Smooth muscle cell (in vitro differentiated cells): ENCODE data around the gene WDR62. TPM values are rescaled to one million over a fixed set of nuclear protein-coding genes. Genes with fewer than 3 reads are reported as not detected.

Experiments used
- DNase-seq: peaks from one replicate; lab custom pipeline; 2025; ENCODE audit not compliant: unreplicated experiment; lab: John Stamatoyannopoulos, UW
- H2AFZ ChIP-seq: fragments of 200-600 bp; sonication (generic); 2 replicates; pipeline ENCODE4 v1.6.0; 2016; ENCODE audit warnings: antibody characterized with exemption, low read depth, mild to moderate bottlenecking
- H3F3A ChIP-seq: fragments of 200-600 bp; sonication (generic); 2 replicates; pipeline ENCODE4 v1.6.0; 2017; ENCODE audit warnings: antibody characterized with exemption, low read depth
- H3K27ac ChIP-seq: fragments of 200-600 bp; sonication (generic); 2 replicates; pipeline ENCODE4 v1.5.1; 2016; ENCODE audit warnings: low read depth, mild to moderate bottlenecking
- H3K27me3 ChIP-seq: fragments of 200-600 bp; sonication (generic); 2 replicates; pipeline ENCODE4 v1.6.1; 2016; ENCODE audit warnings: low read depth, mild to moderate bottlenecking
- H3K36me3 ChIP-seq: fragments of 200-600 bp; sonication (generic); 2 replicates; pipeline ENCODE4 v1.5.1; 2016; ENCODE audit warnings: low read depth
- H3K4me1 ChIP-seq: fragments of 200-600 bp; sonication (generic); 2 replicates; pipeline ENCODE4 v1.5.1; 2016; ENCODE audit warnings: low read depth
- H3K4me2 ChIP-seq: fragments of 200-600 bp; sonication (generic); 2 replicates; pipeline ENCODE4 v1.6.0; 2016; ENCODE audit warnings: mild to moderate bottlenecking
- H3K4me3 ChIP-seq: fragments of 200-600 bp; sonication (generic); 2 replicates; pipeline ENCODE4 v1.5.1; 2016; ENCODE audit warnings: mild to moderate bottlenecking
- H3K79me2 ChIP-seq: fragments of 200-600 bp; sonication (generic); 2 replicates; pipeline ENCODE4 v1.6.0; 2016; ENCODE audit warnings: low read depth, mild to moderate bottlenecking
- H3K9ac ChIP-seq: fragments of 200-600 bp; sonication (generic); 2 replicates; pipeline ENCODE4 v1.6.0; 2016; ENCODE audit warnings: low read depth
- H3K9me3 ChIP-seq: fragments of 200-600 bp; sonication (generic); replicated peaks from 2 replicates; pipeline ENCODE4 v1.5.1; 2016; ENCODE audit warnings: low read depth
- H4K20me1 ChIP-seq: fragments of 200-600 bp; sonication (generic); 2 replicates; pipeline ENCODE4 v1.6.0; 2016; ENCODE audit warnings: low read depth
- CTCF ChIP-seq: fragments of 200-600 bp; sonication (generic); IDR thresholded peaks from 2 replicates; pipeline ENCODE4 v1.5.1; 2017; ENCODE audit warnings: borderline replicate concordance, mild to moderate bottlenecking, antibody characterized with exemption; ENCODE audit not compliant: insufficient read depth, poor library complexity, severe bottlenecking
- WGBS: methylation state at CpG from one replicate; pipeline ENCODE4 v1.1.7; 2016; ENCODE audit warnings: low lambda C conversion rate; 5-methylcytosine and 5-hydroxymethylcytosine counted together
- polyA plus RNA-seq: library from polyadenylated mRNA; unstranded; fragments of >200 nt; fragmentation: Nextera tagmentation; extraction: Ambion mirVana; gene quantifications from 2 replicates; pipeline ENCODE4 v1.2.1, GENCODE V29; 2016
- total RNA-seq: library from RNA; depleted of rRNA; stranded (reverse); fragments of >200 nt; gene quantifications from 2 replicates; pipeline ENCODE4 v1.2.3, GENCODE V29; 2014

The WDR62 gene
- total and polyA plus RNA-seq, 2 experiments from 2014 or later: 1.5 to 4.6 TPM

GRCh38 chr19:36106441-36106840, 51.7 kb downstream of the WDR62 start:
- Histone ChIP-seq H3K9ac (no peak overlapping the region), H3K9me3 (no peaks in the 10 kb centered on the region), H2AFZ (no peak overlapping the region), H3K4me2 (no peak overlapping the region), H4K20me1 (no peaks in the 10 kb centered on the region), H3K36me3 (no peaks in the 10 kb centered on the region), H3K79me2 (no peaks in the 10 kb centered on the region), H3K27ac (no peak overlapping the region), H3K27me3 (no peaks in the 10 kb centered on the region), H3K4me3 (no peak overlapping the region), H3F3A (no peaks in the 10 kb centered on the region), H3K4me1 (no peaks in the 10 kb centered on the region)
- 91% methylated on average over 6 of the region's 6 CpGs for WGBS
- DNase-seq: no peak
- no peak for TF ChIP-seq CTCF

- H3K9ac ChIP-seq: no peak overlapping the region
- WGBS: 99% methylated on average over 5 of the region's 5 CpGs
- H3K79me2 ChIP-seq: no peaks in the 10 kb centered on the region
- H3F3A ChIP-seq: no peaks in the 10 kb centered on the region
- TF ChIP-seq CTCF: no peak
- no peak overlapping the region for H3K4me2 ChIP-seq
- DNase-seq: no peak
- H2AFZ ChIP-seq: no peak overlapping the region
- H3K9me3 ChIP-seq: no peaks in the 10 kb centered on the region
- no peaks in the 10 kb centered on the region for H3K27me3 ChIP-seq
- no peaks in the 10 kb centered on the region for H3K4me1 ChIP-seq
- H4K20me1 ChIP-seq: no peaks in the 10 kb centered on the region
- no peaks in the 10 kb centered on the region for H3K36me3 ChIP-seq
- H3K27ac ChIP-seq: no peak overlapping the region
- H3K4me3 ChIP-seq: no peak overlapping the region
Measured at GRCh38 chr19:36106991-36107390, 52.3 kb downstream of the WDR62 start.

DNA sequence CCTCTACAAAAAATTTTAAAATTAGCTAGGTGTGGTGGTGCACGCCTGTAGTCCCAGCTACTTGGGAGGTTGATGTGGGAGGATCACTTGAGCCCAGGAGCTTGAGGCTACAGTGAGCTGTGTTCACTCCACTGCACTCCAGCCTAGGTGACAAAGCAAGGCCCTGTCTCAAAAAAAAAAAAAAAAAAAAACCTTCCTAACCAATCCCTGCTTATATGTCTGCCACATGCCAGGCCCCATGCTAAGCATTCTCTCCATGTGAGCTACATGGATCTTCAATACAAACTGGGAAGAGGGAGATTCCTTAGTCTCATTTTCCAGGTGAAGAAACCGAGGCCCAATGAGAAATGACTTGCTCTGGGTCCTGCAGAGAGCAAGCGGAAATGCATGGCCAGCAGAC, 54.0 kb downstream of the WDR62 start:
- H3K9ac ChIP-seq: no peak overlapping the region
- no peaks in the 10 kb centered on the region for H3K4me1 ChIP-seq
- H3K36me3 ChIP-seq: no peaks in the 10 kb centered on the region
- no peak overlapping the region for H3K4me2 ChIP-seq
- DNase-seq: no peak
- H3K79me2 ChIP-seq: no peaks in the 10 kb centered on the region
- H4K20me1 ChIP-seq: no peaks in the 10 kb centered on the region
- no peak overlapping the region for H2AFZ ChIP-seq
- no peak overlapping the region for H3K4me3 ChIP-seq
- no peaks in the 10 kb centered on the region for H3K27me3 ChIP-seq
- 95% methylated on average over 3 of the region's 3 CpGs for WGBS
- no peaks in the 10 kb centered on the region for H3F3A ChIP-seq
- H3K27ac ChIP-seq: no peak overlapping the region
- H3K9me3 ChIP-seq: no peaks in the 10 kb centered on the region
- TF ChIP-seq CTCF: no peak

- Histone ChIP-seq H3F3A (no peaks in the 10 kb centered on the region), H3K79me2 (no peaks in the 10 kb centered on the region), H3K36me3 (no peaks in the 10 kb centered on the region), H3K4me2 (no peak within 1 kb of the TSS), H3K9me3 (no peaks in the 10 kb centered on the region), H3K4me3 (no peak within 1 kb of the TSS), H3K9ac (no peak within 1 kb of the TSS), H4K20me1 (no peaks in the 10 kb centered on the region), H3K27me3 (no peaks in the 10 kb centered on the region), H2AFZ (no peak within 1 kb of the TSS), H3K4me1 (no peaks in the 10 kb centered on the region), H3K27ac (no peak within 1 kb of the TSS)
- WGBS: 40% methylated on average over 1 of the region's 1 CpG
- TF ChIP-seq CTCF: no peak
- DNase-seq: no peak
Measured at GRCh38 chr19:36110487-36111199, 55.9 kb downstream of the WDR62 start, which contains the start of gene OVOL3. OVOL3 (plus strand) TSS chr19:36111143; CDS start chr19:36111203, 60 bp downstream.
